ENCODE data around the gene FANCB. TPM values are rescaled to one million over a fixed set of nuclear protein-coding genes. Genes with fewer than 3 reads are reported as not detected.

FANCB gene
- total RNA-seq, 1 experiment from 2014 or later, result 12.3 TPM

GRCh38 chrX:14883826-14884225 lies 11.0 kb upstream of the FANCB start (continued):
- no peak for TF ChIP-seq ZMAT4 (CRISPR knock-in tag; IDR thresholded peaks at IDR 0.05)
- no peak for TF ChIP-seq ZNF219 (CRISPR knock-in tag; IDR thresholded peaks at IDR 0.05; ENCODE audit: borderline replicate concordance)

- H3K9me3 Mint-ChIP-seq, result no peaks in the 10 kb centered on the region
- no peaks in the 10 kb centered on the region for H3K27me3 Mint-ChIP-seq (ENCODE audit: low read depth)
- no peak for ATAC-seq
- peaks cover 4% of the 10 kb centered on the region for H3K4me1 Mint-ChIP-seq
- ChIA-PET CTCF (no interaction called here), POLR2A (no interaction called here)
- H3K4me3 Mint-ChIP-seq, result no peak overlapping the region
- TF ChIP-seq NR3C1 (CRISPR knock-in tag; conservative IDR thresholded peaks at IDR 0.05; ENCODE audit: low read depth), result no peak
- no peak for TF ChIP-seq KAT7 (CRISPR knock-in tag; IDR thresholded peaks at IDR 0.05; ENCODE audit: borderline replicate concordance)
- no peak for TF ChIP-seq ZNF416 (CRISPR knock-in tag; IDR thresholded peaks at IDR 0.05)
- no peak for TF ChIP-seq JUN (CRISPR knock-in tag; IDR thresholded peaks at IDR 0.05)
- no peak for TF ChIP-seq GRHL2 (CRISPR knock-in tag; IDR thresholded peaks at IDR 0.05; ENCODE audit: insufficient replicate concordance, severe bottlenecking)
- no peak for TF ChIP-seq FOXK1 (CRISPR knock-in tag; IDR thresholded peaks at IDR 0.05)
- TF ChIP-seq SP1 (CRISPR knock-in tag; conservative IDR thresholded peaks at IDR 0.05), result no peak
- no peak for DNase-seq (ENCODE audit: low spot score)
- no peak overlapping the region for H3K27ac Mint-ChIP-seq
- H3K36me3 Mint-ChIP-seq, result peaks cover 5% of the 10 kb centered on the region
These were observed 2.8 kb upstream of the FANCB start for GRCh38 chrX:14875624-14876023.

- DNase-seq (ENCODE audit: low spot score), result no peak
- Mint-ChIP-seq H3K4me3 (peak overlapping the region; percentile 78), H3K27ac (peak overlapping the region; percentile 83), H3K36me3 (peaks cover 9% of the 10 kb centered on the region), H3K4me1 (peaks cover 4% of the 10 kb centered on the region), H3K27me3 (ENCODE audit: low read depth) (no peaks in the 10 kb centered on the region), H3K9me3 (no peaks in the 10 kb centered on the region)
- ChIA-PET CTCF (no interaction called here), POLR2A (no interaction called here)
- ATAC-seq, result no peak
- no peak for TF ChIP-seq ZBTB43 (CRISPR knock-in tag; IDR thresholded peaks at IDR 0.05)
- TF ChIP-seq AR (CRISPR knock-in tag; IDR thresholded peaks at IDR 0.05), result no peak
- TF ChIP-seq ZNF425 (CRISPR knock-in tag; conservative IDR thresholded peaks at IDR 0.05), result no peak
- no peak for TF ChIP-seq PREB (CRISPR knock-in tag; IDR thresholded peaks at IDR 0.05; ENCODE audit: borderline replicate concordance)
- TF ChIP-seq NR2C2 (CRISPR knock-in tag; IDR thresholded peaks at IDR 0.05), result no peak
- no peak for TF ChIP-seq OVOL2 (CRISPR knock-in tag; IDR thresholded peaks at IDR 0.05; ENCODE audit: borderline replicate concordance)
- no peak for TF ChIP-seq ZSCAN18 (CRISPR knock-in tag; IDR thresholded peaks at IDR 0.05)
- no peak for TF ChIP-seq SOX15 (CRISPR knock-in tag; IDR thresholded peaks at IDR 0.05)
- no peak for TF ChIP-seq PRDM15 (CRISPR knock-in tag; IDR thresholded peaks at IDR 0.05)
- no peak for TF ChIP-seq KAT7 (CRISPR knock-in tag; IDR thresholded peaks at IDR 0.05; ENCODE audit: borderline replicate concordance)
- no peak for TF ChIP-seq ZNF317 (CRISPR knock-in tag; IDR thresholded peaks at IDR 0.05; ENCODE audit: borderline replicate concordance, low read depth)
These were observed 794 bp upstream of the FANCB start for GRCh38 chrX:14873676-14874049.

All from WTC11 (cell line).